GM18907 (cell line): ENCODE measurements around the gene SBSN.

Source experiments
- ATAC-seq: cut with Tn5 transposase; IDR thresholded peaks from one replicate; pipeline ENCODE4 v1.9.1; 2021; ENCODE audit warnings: mild to moderate bottlenecking, moderate library complexity; ENCODE audit not compliant: unreplicated experiment

SBSN gene

DNA sequence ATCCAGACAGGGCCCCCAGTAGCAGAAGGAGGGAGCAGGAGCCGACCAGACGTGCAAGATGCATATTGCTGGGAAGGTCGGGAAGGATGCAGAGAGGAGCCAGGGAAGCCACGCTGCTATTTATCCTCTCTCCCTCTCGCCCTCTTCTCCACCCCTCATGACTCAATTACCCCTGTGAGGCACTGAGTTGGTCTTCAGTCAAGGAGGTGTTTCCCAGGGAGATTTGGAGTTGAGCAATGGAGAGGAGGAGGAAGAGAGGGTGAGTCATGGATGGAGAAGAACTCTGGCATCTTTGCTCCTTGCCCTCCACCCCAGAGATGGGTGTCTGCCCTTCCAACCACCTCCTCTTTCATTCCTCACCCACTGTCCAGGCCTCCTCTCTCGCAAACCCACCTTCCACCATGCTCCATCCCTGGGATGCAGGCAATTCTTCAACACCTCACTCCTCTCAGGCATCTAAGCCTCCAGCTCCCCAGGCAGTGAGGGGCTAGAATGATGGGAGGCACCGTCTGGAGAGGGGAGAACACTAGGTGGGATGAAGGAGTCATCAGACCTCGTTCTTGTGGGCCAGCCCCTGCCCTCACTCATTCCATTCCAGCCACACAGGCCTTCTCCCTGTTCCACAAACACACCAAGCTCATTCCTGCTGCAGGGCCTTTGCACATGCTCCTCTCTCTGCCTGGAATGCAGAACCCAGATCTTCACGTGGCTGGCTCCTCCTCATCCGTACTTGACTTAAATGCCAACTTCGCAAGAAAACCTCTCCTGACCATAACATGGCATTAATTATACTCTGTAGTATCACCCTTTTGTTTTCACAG lies at the start of gene SBSN:
Gene SBSN (minus strand): TSS at position 94 of the 821 bp plus-strand sequence. CDS start 30 bp downstream, at position 64.
- ATAC-seq, result no peak

- ATAC-seq, result no peak
These were observed 43.4 kb upstream of the SBSN start for GRCh38 chr19:35571406-35571965.

DNA sequence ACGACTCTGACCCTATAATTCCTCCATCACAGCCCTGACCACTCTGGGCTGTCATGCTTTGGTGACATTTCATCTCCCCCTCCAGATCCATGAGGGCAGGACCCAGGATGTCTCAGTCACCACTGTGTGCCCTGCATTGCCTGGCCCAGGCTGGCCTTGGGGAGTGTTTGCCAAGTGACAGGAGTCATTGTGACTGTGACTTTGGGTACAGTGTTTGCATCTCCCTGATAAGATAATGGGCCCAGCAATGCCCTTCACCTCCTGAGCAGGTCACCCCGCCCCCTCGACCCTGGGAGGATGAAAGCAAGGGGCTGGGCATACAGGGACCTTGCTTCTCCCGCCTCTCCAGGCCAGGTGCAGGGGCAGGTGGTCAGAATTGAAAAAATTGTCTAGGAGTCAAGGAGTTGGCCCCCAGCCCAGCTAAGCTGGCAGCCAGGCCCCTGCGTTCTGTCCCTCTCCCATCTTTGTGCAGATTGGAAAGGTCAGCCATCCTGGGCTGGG lies 41.2 kb upstream of the SBSN start:
- no peak for ATAC-seq

- no peak for ATAC-seq
These were observed 38.6 kb upstream of the SBSN start for GRCh38 chr19:35566738-35567137.

GRCh38 chr19:35565016-35565856 lies 37.1 kb upstream of the SBSN start:
- no peak for ATAC-seq

DNA sequence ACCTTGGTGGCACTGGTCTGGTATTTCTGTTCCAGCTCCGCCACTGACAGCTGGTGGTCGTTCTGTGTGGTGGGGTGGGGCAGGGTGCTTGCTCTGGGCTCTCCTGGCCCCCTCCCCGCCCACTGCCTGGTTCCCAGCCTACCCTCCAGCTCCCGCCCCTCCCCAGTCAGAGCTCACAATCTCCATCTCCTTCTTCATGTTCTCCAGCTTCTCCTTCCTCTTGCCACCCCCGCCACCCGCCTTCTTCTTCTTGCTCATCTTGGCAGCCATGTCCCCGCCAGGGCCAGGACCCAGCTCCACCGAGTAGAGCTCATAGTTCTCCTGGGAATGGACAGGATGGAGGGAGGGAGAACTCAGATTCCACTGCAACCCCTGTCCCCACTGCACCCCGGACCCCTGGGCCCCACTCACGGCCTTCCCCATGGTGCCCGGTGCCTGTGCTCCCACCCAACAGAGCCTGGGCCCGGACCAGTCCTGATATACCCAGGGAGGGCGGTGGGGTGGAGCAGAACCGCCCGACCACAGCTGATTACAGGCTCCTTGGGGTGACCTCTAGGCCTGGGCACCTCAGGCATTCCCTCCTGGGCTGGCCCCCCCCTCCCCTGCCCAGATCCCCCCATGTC lies 35.2 kb upstream of the SBSN start, which contains the start of gene ATP4A:
Gene ATP4A (minus strand): TSS at position 452 of the 623 bp plus-strand sequence. CDS start 29 bp downstream, at position 423.
- ATAC-seq, result no peak

- ATAC-seq, result no peak
These were observed 34.7 kb upstream of the SBSN start for GRCh38 chr19:35562776-35563175.

GRCh38 chr19:35562336-35562735 lies 34.2 kb upstream of the SBSN start:
- no peak for ATAC-seq

DNA sequence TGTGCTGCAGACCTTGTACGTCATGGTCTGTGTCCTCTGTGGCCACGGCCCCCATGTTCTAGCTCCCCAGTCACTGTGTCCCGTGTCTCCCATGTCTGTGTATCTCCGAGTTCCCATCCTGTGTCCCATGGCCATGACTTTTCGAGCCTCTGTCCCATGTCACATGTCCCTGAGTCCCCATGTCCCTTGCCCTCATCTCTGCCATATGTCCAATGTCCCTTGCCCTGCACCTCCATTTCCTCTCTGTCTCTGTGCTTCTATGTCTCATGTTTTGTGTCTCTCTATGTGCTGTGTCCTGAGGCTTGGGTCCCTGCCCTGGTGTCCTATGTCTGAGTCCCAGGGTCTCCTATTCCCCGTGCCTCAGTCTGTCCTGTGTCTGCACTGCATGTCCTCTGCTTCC lies 33.3 kb upstream of the SBSN start:
- no peak for ATAC-seq

- no peak for ATAC-seq
These were observed 32.6 kb upstream of the SBSN start for GRCh38 chr19:35560677-35561076.

- no peak for ATAC-seq
These were observed 32.2 kb upstream of the SBSN start for GRCh38 chr19:35560271-35560670.

DNA sequence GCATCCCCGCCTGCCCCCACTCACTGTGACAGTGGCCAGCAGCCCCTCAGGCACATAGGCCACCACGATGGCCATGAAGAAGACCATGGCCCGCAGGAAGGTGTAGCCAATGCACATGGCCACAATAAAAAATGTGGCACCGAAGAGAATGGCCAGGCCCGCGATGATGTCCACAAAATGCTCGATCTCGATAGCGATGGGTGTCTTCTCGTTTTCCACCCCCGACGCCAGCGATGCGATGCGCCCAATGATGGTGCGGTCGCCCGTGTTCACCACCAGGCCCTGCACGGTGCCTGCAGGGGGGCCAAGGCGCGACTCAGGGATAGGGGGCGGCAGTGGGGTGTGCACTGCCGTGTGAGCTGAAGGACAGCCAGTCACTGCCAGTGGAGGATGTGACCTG lies 31.7 kb upstream of the SBSN start:
- no peak for ATAC-seq

DNA sequence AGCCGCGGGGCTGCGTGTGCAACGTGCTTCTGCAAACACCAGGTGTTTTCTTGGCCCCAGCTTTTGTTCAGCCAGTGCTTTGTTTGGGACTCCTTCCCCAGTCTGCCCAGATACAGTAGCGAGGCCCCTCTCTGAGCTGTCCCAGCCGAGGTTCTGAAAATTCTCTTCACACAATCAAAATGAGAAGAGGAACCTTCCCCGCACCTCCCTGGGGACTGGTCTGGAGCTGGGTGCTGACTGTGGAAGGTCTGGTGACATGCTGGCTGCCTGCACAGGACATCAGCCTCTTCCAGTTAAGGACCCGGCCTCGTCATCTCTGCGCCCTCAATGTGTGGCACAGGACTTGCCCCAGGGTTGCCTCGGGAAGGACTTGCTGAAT lies 31.2 kb upstream of the SBSN start:
- ATAC-seq, result no peak

GRCh38 chr19:35558400-35559280 lies 30.5 kb upstream of the SBSN start:
- no peak for ATAC-seq

DNA sequence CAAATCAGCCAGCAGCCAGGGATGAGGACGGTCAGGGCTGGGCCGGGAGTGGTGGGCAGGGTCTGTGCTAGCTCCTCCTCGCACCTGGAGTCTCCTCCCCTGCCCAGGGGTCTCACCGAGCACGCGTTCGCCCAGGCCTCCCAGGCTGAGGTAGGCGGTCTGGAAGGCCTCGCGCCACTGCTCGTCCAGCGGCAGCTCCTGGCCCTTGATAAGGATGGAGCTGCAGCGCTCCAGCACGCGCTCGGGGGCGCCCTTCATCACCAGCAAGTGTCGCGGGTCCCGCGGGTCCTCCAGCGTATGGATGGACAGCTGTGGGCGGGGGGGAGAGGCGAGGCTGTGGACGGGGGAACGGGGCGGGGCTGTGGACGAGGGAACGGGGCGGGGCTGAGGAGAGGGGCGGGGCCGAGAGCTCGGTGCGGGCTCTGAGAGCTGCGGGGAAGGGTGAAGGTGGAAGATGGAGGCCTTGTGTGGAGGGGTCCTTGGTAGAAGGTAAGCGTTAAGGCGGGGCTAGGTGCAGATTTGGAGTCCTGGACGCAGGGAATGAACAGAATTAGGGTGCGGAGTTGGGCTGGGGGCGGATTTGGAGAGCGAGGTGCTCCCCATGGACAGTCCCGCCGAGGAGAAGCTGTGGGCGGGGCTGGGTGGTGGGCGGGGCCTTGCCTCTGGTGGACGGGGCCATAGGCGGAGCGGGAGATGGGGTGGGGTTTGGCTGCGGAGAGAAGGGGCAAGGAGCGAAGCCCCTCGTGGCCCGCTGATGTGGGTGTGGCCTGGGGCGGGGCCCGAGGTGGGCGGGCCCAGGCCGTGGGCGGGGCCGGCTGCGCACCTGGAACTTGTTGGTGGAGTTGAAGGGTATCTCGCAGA lies 29.7 kb upstream of the SBSN start:
- ATAC-seq, result no peak

DNA sequence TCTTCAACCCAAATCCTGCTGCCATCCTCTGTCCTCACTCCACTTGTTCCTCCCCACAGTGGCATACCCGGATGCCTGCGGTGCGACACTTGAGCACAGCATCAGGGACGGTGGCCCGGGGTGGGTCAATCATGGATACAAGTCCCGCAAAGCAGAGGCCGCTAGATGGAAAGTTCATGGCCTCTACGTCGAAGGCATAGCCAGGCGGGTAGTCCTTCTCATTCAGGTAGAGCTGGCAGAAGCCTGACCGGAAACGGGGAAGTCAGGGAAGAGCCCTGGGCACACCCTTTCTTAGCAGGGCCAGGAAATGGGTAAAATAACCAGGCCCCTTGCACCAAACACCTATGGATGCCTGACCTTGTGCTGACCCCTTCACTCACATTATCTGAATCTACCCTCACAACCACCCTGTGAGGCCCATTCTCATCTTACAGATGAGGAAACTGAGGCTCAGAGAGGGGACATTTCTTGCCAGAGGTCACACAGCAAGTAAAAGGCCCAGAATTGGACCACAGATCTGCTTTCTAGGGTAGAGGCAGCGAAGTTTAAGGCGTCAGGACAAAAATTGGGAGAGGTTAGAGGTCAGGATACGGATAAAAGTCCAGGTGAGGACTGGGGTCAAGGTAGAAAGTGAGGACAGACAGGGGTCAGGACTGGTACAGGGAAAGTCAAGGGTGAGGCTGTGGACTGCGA lies 28.9 kb upstream of the SBSN start:
- no peak for ATAC-seq

GRCh38 chr19:35556025-35556590 lies 28.0 kb upstream of the SBSN start:
- no peak for ATAC-seq
